ENCODE data around the gene GRAMD2B.
"Not testable (repeated sequence)": the region's sequence is repeated elsewhere in the genome, so short reads cannot be mapped to it uniquely, and the experiment has no call there.

Gene GRAMD2B, protein sequence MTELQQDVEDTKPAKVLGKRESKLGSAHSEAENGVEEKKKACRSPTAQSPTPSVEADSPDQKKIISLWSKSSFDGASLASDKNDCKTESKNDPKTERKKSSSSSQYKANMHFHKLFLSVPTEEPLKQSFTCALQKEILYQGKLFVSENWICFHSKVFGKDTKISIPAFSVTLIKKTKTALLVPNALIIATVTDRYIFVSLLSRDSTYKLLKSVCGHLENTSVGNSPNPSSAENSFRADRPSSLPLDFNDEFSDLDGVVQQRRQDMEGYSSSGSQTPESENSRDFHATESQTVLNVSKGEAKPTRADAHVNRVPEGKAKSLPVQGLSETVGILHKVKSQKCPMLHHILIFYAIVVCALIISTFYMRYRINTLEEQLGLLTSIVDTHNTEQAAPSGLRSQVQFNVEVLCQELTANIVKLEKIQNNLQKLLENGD

DNA sequence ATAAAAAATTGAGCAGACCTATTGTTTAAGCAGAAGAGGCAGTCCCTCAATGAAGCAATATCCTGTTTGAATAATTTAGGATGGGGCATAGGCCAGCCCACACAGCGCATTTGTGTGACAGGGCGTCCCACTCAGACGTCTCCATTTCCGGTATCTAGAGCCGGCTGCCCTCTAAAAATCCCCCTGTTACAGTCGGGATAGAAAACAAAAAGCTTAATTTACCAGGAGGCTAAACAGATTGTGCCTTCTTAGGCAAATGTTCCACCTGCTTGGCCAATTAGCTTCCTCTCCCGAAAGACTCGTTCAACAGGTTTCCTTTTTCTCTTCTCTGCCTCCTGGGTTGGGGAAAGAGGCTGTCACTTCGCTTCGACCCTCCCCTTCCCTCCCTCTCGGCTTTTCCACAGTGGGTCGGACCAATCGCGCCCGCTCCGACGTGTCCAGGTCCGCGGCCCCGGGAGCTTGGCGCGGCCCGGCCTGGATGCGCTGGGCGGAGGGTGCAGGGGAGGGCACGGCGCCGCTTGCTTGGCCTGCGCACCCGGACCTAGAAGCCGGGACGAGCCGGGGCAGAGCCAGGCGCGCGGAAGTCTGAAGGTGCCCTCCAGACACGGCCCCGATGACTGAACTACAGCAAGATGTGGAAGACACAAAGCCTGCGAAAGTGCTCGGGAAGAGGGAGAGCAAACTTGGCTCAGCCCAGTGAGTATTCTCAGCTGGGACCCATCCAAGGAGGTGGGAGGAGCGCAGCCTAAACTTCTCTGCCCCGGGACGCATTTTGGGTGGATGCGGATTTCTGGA lies at the start of gene GRAMD2B:
TSS of gene GRAMD2B (plus strand) at position 416 of the 795 bp plus-strand sequence. CDS start at position 614, 198 bp downstream.
- no peak for DNase-seq

DNA sequence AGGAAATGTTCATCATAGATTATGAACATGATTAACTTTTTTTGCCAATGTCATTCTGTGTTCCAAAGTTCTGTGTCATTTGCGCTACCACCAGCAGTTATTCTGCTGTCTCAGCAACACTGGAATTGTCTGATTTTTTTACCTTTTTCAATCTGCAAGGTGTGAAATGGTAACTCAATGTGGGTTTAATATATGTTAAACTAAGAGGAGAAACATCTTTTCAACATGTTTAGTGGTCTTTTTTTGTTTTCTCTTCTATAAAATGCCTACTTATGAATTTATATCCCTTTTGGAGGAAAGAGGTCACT lies 49.1 kb upstream of the GRAMD2B start:
- DNase-seq: no peak

DNA sequence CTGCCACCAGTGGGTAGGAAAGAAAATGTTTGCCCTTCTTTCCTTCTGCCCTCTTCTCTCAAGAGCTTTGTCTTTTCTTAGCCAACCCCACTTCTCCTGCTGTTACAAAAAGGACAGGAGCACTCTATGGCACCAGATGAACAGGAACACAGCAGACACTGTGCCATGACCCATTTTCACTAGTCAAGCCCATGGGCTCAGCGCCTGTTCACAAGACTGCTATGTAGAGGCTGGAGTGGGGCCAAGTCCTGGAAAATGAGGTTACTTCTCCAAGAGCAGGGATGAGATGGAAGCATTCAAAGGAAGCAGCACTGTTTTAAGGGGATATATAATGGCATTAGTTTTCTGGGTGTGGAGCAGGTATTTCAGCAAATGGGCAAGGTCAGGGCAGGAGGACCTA lies 46.8 kb upstream of the GRAMD2B start:
- DNase-seq: no peak

DNA sequence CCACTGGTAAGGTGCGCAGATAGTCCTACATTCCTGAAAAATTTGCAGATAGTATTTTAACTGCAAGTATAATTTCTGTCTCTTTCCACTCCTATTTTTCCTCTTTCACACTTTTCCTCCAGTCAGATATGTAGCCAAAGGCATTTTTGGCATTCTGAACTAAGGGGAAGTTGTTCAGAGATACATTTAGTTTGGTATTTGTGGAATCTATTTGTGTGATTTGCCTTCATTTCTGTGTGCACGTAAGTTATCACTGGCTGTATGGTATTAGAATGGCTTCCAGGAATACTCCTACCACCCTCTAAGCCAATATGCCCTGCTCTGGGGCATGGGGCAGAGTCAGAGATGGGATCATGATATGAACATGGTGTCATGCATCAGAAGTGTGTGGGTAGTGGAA lies 45.8 kb upstream of the GRAMD2B start:
- DNase-seq: no peak

DNA sequence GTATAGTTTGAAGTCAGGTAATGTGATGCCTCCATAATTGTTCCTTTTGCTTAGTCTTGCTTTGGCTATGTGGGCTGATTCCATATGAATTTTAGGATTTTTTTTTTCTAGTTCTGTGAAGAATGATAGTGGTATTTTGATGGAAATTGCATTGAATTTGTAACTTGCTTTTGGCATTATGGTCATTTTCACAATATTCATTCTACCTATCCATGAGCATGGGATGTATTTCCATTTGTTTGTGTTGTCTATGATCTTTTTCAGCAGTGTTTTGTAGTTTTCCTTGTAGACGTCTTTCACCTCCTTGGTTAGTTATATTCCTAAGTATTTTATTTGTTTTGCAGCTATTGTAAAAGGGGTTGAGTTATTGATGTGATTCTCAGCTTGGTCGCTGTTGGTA lies 42.9 kb upstream of the GRAMD2B start:
- DNase-seq: not testable (repeated sequence)

DNA sequence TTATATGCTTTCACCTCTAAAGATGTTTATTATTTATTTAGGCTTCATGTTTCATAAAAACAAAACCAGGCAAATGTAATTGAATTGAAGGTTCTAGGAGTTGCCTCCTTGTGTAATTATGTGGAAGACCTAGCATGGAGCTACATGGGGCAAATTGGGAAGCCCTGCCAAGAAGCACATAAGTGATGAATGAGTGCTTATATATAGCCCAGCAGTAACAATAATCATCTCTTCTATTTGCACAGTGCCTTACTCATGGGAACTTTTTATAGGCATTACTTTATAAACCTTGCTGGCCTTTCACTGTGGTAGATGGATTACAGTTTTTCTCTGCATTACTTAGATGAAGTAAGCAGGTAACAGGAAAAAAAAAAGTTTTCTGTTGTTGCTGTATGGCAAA lies 40.0 kb upstream of the GRAMD2B start:
- no peak for DNase-seq

DNA sequence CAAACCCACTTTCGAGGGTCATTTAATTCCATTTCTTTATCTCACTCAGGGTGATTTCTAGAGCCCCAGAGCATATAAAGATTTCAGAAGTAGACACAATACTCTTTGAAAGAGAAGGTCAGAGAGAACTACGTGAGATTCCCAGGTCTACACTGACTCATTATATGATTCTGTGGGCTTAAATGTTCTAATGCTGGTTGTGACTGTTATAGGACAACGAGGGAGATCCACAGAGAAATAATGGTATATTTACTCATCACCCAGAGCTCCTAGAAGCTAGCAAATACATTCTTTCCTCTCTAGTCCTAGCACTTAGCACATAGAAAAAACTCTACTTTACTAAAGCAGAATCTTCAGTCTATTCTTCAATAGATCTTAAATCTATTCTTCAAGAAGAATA lies 39.4 kb upstream of the GRAMD2B start:
- no peak for DNase-seq

DNA sequence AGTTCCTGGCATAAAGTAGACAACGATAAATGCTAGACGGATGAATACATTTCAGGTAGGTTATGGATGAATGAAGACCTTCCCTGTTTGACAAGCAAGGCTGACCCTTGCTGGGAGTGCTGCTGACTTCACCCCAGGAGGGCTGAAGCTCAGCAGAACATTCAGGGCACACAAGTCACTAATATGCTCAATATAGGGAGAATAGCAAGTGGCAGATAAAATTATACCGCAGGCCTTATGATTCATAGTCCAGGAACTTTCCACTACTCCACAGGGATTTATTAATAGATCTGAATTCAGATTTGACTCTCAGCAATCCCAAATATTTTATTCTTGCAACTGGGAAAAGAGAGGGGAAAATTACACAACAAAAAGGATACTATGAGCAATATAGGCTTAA lies 38.2 kb upstream of the GRAMD2B start:
- no peak for DNase-seq

DNA sequence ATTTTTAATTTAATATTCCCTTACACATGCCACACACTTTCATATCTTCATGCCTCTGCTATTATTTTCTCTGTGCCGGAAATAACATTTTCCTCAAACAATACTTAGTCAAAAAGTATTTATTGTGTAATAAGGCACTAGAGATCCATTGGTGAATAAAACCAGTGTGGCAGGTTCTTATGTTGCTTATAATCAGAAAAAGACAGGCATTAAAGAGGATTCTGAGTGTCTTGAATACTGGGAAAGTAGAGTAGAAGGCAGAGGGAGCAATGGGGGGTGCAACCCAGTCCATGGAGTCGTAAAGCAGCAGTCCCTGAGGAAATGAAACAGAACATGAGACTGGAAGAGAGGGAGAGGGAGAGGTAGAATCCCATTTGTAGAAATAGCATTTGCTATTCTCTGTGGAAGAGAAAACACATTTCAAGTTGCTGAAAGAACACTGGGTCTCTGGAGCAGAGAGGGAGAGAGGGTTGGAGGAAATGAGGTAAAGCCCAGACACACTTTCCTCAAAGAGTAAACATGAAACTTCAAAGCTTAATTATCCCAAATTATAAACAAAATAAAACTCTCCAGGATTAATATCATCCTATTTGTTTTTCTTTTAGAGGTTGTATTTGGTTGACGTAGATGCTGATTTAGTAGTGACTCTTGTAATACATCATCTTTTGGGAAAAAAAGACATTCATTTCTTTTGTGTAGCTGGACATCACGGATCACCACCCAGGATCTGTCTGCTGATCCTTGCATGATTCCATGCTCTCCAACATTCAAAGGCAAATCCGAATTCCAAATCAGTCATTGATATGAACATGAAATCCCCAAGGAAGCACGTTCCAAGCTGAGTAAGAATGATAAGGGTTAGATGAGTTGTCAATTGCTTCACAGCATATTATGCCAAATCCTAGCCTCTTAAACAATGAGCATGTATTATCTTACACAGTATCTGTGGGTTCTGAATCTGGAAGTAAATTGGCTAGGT lies 37.4 kb upstream of the GRAMD2B start:
- no peak for DNase-seq

DNA sequence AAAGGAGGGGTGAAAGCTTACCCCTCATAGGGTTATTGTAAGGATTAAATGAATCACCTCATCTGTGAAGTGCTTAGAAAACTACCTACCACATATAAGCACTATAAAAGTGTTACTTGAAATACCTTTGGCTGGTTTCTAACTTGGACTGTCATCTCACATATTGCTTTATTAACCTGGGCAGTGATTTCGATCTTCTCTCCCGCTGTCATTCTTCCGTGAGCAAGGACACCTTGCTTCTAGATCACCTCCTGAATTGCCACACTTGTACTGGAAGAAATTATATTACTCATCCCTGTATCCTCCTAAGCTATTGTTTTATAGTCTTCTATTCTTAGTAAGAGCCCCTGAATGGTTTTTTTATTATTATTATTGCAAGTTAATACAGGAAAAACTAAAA lies 34.0 kb upstream of the GRAMD2B start:
- no peak for DNase-seq

DNA sequence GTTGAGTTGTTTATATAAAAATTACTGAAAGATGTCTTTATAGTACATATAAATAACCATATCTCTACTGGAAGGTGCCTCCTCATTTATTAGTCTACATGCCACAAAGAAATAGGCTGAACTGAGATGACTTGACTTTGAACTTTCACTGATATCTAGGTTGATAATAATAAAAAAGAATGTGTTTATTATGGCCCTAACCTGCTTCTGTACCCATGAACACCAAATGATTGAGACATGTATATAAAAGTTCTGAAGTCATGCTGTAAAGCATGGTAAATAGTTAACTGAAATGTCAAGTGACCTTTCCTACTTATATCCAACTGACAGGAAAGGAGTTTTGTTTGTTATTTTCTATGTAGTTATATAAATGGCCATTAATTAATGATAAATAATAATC lies 33.2 kb upstream of the GRAMD2B start:
- DNase-seq: no peak

DNA sequence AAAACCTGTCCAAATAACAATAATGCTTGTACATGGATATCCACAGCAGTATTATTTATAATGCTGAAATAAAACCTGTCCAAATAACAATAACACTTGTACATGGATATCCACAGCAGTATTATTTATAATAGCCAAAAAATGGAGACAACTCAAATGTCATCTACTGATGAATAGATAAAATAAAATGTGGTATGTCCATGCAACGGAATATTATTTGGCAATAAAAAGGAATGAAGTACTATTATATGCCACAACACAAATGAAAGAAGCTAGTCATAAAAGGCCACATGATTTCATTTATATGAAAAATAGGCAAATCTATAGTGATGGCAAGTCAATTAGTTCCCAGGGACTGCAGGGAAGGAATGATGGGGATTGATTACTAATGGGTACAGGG lies 31.8 kb upstream of the GRAMD2B start:
- DNase-seq: no peak

DNA sequence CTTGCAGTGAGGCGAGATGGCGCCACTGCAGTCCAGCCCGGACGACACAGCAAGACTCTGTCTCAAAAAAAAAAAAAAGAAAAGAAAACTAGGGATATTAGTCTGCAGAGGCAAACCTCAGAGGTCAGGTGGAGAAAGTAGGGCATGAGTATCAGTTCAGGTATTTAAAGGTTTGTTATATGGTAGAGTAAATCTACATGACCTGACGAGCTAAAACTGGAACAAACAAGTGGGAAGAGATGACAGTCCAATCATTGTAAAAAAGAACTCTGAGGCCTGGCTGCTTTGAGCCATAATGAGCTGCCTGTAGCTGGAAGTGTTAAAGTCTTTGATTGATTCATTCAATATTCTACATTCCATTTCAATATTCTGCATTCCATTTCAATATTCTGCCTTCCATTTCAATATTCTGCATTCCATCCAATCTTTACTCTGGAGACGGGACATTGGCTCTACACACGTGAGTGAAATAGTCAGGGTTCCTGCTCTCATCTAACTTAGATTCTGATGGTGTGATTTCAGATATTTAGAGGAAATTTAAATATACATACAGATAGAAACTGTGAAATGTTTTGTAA lies 28.9 kb upstream of the GRAMD2B start:
- no peak for DNase-seq

DNA sequence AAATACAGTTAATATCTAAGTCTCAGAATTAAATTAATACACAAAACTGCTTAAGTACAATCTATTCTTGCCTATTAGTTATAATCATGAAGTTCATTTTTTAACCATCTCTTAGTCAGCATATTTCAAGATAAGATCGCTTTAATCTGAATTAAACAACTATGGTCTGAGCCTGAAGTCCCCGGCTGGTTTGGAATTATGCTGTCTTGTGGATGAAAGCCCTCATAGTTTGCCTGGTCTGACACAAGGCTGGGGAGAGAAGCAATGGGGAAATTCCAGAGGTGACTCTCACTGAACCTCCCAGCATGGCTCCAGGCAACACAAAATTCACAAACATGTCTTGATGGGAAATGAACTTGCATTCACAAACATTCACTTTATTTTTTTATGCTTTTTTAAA lies 28.0 kb upstream of the GRAMD2B start:
- DNase-seq: no peak

DNA sequence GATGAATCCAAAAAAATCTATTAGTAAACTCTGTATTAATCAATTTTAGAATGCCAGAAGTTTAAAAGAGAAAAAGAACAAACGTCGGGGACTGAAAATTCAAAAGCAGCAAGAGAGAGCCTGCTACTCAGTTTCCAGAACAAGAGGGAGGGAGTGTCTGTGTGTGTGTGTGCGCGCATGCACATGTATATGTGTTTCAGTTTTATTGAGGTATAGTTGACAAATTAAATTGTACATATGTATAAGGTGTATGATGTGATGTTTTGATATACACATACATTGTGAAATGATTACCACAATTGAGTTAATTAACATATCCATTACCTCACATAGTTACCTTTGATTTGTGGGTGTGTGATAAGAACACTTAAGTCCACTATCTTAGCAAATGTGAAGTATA lies 27.6 kb upstream of the GRAMD2B start:
- DNase-seq: no peak

DNA sequence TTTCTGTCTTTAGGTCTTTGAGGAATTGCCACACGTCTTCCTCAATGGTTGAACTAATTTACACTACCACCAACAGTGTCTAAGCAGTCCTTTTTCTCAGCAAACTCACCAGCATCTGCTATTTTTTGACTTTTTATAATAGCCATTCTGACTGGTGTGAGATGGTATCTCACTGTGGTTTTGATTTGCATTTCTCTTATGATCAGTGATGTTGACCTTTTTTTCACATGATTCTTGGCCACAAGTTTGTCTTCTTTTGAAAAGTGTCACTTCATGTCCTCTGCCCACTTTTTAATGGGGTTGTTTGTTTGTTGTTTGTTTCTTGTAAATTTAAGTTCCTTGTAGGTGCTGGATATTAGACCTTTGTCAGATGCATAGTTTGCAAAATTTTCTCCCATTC lies 26.5 kb upstream of the GRAMD2B start:
- not testable (repeated sequence) for DNase-seq

DNA sequence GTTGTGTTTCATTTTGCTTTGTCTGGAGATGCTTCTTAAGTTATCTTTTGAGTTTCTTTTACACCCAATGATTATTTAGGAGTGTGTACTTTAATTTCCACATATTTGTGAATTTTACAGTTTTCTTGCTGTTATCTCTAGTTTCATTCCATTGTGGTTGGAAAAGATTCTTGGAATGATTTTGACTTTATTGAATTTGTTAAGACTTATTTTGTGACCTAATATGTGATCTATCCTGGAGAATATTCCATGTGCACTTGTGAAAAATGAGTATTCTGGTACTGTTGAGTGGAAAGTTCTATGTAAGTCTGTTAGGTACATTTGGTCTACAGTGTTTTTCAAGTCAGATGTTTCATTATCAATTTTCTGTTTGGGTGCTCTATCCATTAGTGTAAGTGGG lies 24.4 kb upstream of the GRAMD2B start:
- DNase-seq: no peak

DNA sequence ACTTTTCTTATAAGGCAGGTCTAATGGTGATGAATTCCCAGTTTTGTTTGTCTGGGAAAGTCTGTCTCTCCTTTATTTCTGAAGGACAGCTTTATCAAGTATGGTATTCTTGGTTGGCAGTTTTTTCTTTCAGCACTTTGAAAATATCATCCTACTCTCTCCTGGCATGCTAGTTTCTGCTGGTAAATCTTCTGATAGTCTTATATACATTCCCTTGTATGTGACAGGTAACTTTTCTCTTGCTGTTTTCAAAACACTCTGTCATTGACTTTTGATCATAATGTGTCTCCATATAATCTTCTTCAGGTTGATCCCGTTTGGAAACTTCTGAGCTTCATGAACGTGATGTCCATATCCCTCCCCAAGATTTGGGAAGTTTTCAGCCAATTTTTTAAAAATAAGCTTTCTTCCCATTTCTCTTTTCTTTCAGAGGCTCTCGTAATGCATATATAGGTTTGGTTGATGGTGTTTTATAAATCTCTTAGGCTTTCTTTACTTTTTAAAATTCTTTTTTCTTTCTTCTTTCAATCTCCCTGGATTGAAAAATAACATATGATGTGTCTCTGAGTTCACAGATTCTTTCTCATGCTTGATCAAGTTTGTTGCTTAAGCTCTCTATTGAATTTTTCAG lies 22.5 kb upstream of the GRAMD2B start:
- DNase-seq: no peak

DNA sequence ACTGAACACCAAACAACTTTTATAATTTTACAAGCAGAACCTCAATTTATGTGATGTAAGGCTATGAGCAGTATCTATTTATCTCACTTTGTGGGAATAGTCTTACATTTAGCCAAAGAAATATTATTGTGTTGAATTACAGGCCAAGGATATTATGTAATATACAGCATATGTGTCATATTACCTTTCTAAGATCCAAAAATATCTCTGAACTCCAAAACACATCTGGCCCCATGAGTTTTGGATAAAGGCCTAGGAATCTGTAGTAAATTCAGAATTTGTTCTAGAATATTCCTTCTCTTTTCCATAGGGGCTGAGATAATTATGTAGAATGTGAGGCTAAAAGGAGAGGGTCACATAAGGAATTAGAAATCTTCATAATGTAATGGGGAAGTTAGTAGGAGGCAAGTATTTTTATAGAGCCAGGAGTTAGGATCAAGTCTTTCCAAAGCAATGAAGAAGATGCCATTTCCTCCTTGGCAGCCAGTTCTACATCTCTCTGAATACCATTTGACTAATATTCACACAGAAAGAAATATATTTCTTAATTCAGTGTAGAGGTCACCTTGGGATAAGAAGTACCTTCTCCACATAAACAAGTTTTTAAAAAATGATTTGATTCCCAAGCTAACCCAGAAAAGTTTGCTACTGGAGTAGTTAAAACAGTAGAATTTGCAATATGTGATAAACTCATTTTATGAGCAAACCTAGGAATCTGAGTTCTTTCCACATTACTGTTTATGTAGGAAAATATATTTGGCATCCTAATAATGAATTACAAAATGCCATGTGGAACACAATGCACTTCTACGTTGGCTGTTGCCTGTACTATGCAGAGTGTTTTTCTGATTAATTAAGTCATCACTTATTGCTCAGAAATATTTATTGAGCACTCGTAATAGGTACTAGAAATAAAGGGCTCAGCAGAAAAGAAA lies 20.3 kb upstream of the GRAMD2B start:
- no peak for DNase-seq

DNA sequence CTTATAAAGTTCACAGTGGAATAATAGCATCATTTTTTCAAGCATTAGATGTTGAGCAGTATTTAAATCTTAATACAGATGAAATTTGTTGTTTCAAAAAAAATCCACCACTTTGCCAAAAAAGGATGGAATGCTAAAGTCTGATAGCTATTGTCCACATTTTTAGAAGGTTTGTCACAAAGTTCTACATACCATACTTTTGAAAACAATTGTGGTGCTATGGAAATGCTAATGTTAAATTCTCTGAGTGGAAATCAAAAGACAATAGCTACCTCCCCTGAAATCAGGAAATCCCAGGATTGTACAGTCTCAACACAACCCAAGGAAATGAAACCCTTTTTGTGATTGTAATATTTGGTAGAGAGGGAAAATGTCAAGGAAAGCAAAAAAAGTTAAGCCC lies 19.3 kb upstream of the GRAMD2B start:
- no peak for DNase-seq

DNA sequence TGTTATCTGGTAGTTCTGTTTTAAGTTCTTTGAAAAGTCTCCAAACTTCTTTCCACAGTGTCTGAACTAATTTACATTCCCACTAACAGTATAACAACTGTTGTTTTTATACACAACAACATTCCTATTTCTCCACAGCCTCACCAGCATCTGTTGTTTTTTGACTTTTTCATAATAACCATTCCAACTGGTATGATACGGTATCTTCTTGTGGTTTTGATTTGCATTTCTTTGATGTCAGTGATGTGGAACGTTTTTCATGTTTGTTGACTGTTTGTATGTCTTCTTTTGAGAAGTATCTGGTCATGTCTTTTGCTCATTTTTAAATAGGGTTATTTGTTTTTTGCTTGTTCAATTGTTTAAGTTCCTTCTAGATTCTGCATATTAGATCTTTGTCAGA lies 12.6 kb upstream of the GRAMD2B start:
- DNase-seq: no peak

Measured in RPMI8226 (cell line).